ENCODE data around the gene OR2A7.

GRCh38 chr7:144255471-144255897 is 9.1 kb downstream of the OR2A7 start:
- no peak for TF ChIP-seq CTCF (conservative IDR thresholded peaks at IDR 0.05 in 1 of 2, IDR thresholded peaks at IDR 0.05 in 1 of 2; ENCODE audit: low read depth in 1 of 2, low read length in 2 of 2)
- TF ChIP-seq EZH2 (IDR thresholded peaks at IDR 0.05; ENCODE audit: low read length, missing control alignments): no peak
